ENCODE measurements around the gene SLC27A5.
A peak's percentile ranks its signal among the peaks of the same experiment; 100 is the strongest.
"Not testable (repeated sequence)": the region's sequence is repeated elsewhere in the genome, so short reads cannot be mapped to it uniquely, and the experiment has no call there.

The SLC27A5 gene

GRCh38 chr19:58491393-58491792, 20.4 kb downstream of the SLC27A5 start:
- no peaks in the 10 kb centered on the region for H3K36me3 ChIP-seq (ENCODE audit: control insufficient read depth, insufficient read depth, low read length)
- 91% methylated on average over 5 of the region's 5 CpGs for WGBS, 2 experiments
- H3K4me1 ChIP-seq (ENCODE audit: control insufficient read depth, insufficient read depth, low read length): no peaks in the 10 kb centered on the region

GRCh38 chr19:58484349-58484748, 27.4 kb downstream of the SLC27A5 start:
- WGBS, 2 experiments: 86 to 92% methylated on average over 5 of the region's 5 CpGs
- H3K27me3 ChIP-seq (ENCODE audit: control insufficient read depth, insufficient read depth, low read length, poor library complexity, severe bottlenecking); H3K27ac ChIP-seq (ENCODE audit: insufficient read depth, low read depth, low read length, poor library complexity, severe bottlenecking): not testable (repeated sequence)

More at GRCh38 chr19:58491393-58491792, 20.4 kb downstream of the SLC27A5 start:
- Histone ChIP-seq H3K9me3 (ENCODE audit: control insufficient read depth, low read length) (no peaks in the 10 kb centered on the region), H3K27me3 (ENCODE audit: control insufficient read depth, insufficient read depth, low read length, poor library complexity, severe bottlenecking) (no peaks in the 10 kb centered on the region), H3K4me3 (ENCODE audit: insufficient read depth, low read depth, low read length) (no peak overlapping the region), H3K27ac (ENCODE audit: insufficient read depth, low read depth, low read length, poor library complexity, severe bottlenecking) (no peak overlapping the region)

GRCh38 chr19:58483776-58484175, 28.0 kb downstream of the SLC27A5 start:
- no peak overlapping the region for H3K27ac ChIP-seq (ENCODE audit: insufficient read depth, low read depth, low read length, poor library complexity, severe bottlenecking)
- no peaks in the 10 kb centered on the region for H3K36me3 ChIP-seq (ENCODE audit: control insufficient read depth, insufficient read depth, low read length)
- H3K9me3 ChIP-seq (ENCODE audit: control insufficient read depth, low read length): no peaks in the 10 kb centered on the region
- no peaks in the 10 kb centered on the region for H3K27me3 ChIP-seq (ENCODE audit: control insufficient read depth, insufficient read depth, low read length, poor library complexity, severe bottlenecking)
- no peaks in the 10 kb centered on the region for H3K4me1 ChIP-seq (ENCODE audit: control insufficient read depth, insufficient read depth, low read length)
- no peak overlapping the region for H3K4me3 ChIP-seq (ENCODE audit: insufficient read depth, low read depth, low read length)
- WGBS, 2 experiments: 93 to 99% methylated on average over 2 of the region's 2 CpGs

More at GRCh38 chr19:58484349-58484748, 27.4 kb downstream of the SLC27A5 start:
- H3K9me3 ChIP-seq (ENCODE audit: control insufficient read depth, low read length); H3K4me1 ChIP-seq (ENCODE audit: control insufficient read depth, insufficient read depth, low read length); H3K36me3 ChIP-seq (ENCODE audit: control insufficient read depth, insufficient read depth, low read length); H3K4me3 ChIP-seq (ENCODE audit: insufficient read depth, low read depth, low read length): not testable (repeated sequence)

- no peak overlapping the region for H3K27ac ChIP-seq (ENCODE audit: insufficient read depth, low read depth, low read length, poor library complexity, severe bottlenecking)
- 86 to 87% methylated on average over 7 of the region's 7 CpGs for WGBS, 2 experiments
- H3K4me3 ChIP-seq (ENCODE audit: insufficient read depth, low read depth, low read length): no peak overlapping the region
- no peaks in the 10 kb centered on the region for H3K27me3 ChIP-seq (ENCODE audit: control insufficient read depth, insufficient read depth, low read length, poor library complexity, severe bottlenecking)
- no peaks in the 10 kb centered on the region for H3K36me3 ChIP-seq (ENCODE audit: control insufficient read depth, insufficient read depth, low read length)
- H3K9me3 ChIP-seq (ENCODE audit: control insufficient read depth, low read length): no peaks in the 10 kb centered on the region
- no peaks in the 10 kb centered on the region for H3K4me1 ChIP-seq (ENCODE audit: control insufficient read depth, insufficient read depth, low read length)
Observed at GRCh38 chr19:58482372-58482771, 29.4 kb downstream of the SLC27A5 start.

- no peaks in the 10 kb centered on the region for H3K27me3 ChIP-seq (ENCODE audit: control insufficient read depth, insufficient read depth, low read length, poor library complexity, severe bottlenecking)
- WGBS, 2 experiments: 81 to 84% methylated on average over 2 of the region's 2 CpGs
Observed at GRCh38 chr19:58480831-58481230, 31.0 kb downstream of the SLC27A5 start.

GRCh38 chr19:58480481-58480830, 31.3 kb downstream of the SLC27A5 start:
- Histone ChIP-seq H3K36me3 (ENCODE audit: control insufficient read depth, insufficient read depth, low read length) (no peaks in the 10 kb centered on the region), H3K27ac (ENCODE audit: insufficient read depth, low read depth, low read length, poor library complexity, severe bottlenecking) (no peak overlapping the region), H3K4me3 (ENCODE audit: insufficient read depth, low read depth, low read length) (no peak overlapping the region), H3K27me3 (ENCODE audit: control insufficient read depth, insufficient read depth, low read length, poor library complexity, severe bottlenecking) (no peaks in the 10 kb centered on the region), H3K9me3 (ENCODE audit: control insufficient read depth, low read length) (no peaks in the 10 kb centered on the region), H3K4me1 (ENCODE audit: control insufficient read depth, insufficient read depth, low read length) (no peaks in the 10 kb centered on the region)
- 96% methylated on average over 20 of the region's 20 CpGs for WGBS, 2 experiments

More at GRCh38 chr19:58480831-58481230, 31.0 kb downstream of the SLC27A5 start:
- H3K9me3 ChIP-seq (ENCODE audit: control insufficient read depth, low read length): no peaks in the 10 kb centered on the region
- no peaks in the 10 kb centered on the region for H3K36me3 ChIP-seq (ENCODE audit: control insufficient read depth, insufficient read depth, low read length)
- H3K4me1 ChIP-seq (ENCODE audit: control insufficient read depth, insufficient read depth, low read length): no peaks in the 10 kb centered on the region
- H3K4me3 ChIP-seq (ENCODE audit: insufficient read depth, low read depth, low read length): no peak overlapping the region
- no peak overlapping the region for H3K27ac ChIP-seq (ENCODE audit: insufficient read depth, low read depth, low read length, poor library complexity, severe bottlenecking)

- Histone ChIP-seq H3K9me3 (ENCODE audit: control insufficient read depth, low read length) (no peaks in the 10 kb centered on the region), H3K27me3 (ENCODE audit: control insufficient read depth, insufficient read depth, low read length, poor library complexity, severe bottlenecking) (no peaks in the 10 kb centered on the region), H3K36me3 (ENCODE audit: control insufficient read depth, insufficient read depth, low read length) (no peaks in the 10 kb centered on the region), H3K4me3 (ENCODE audit: insufficient read depth, low read depth, low read length) (no peak overlapping the region), H3K4me1 (ENCODE audit: control insufficient read depth, insufficient read depth, low read length) (no peaks in the 10 kb centered on the region), H3K27ac (ENCODE audit: insufficient read depth, low read depth, low read length, poor library complexity, severe bottlenecking) (no peak overlapping the region)
- WGBS, 2 experiments: 89 to 93% methylated on average over 28 of the region's 28 CpGs
Observed at GRCh38 chr19:58479736-58480480, 31.9 kb downstream of the SLC27A5 start.

GRCh38 chr19:58479303-58479702, 32.5 kb downstream of the SLC27A5 start:
- H3K27ac ChIP-seq (ENCODE audit: insufficient read depth, low read depth, low read length, poor library complexity, severe bottlenecking): no peak overlapping the region
- no peaks in the 10 kb centered on the region for H3K27me3 ChIP-seq (ENCODE audit: control insufficient read depth, insufficient read depth, low read length, poor library complexity, severe bottlenecking)
- no peak overlapping the region for H3K4me3 ChIP-seq (ENCODE audit: insufficient read depth, low read depth, low read length)
- no peaks in the 10 kb centered on the region for H3K4me1 ChIP-seq (ENCODE audit: control insufficient read depth, insufficient read depth, low read length)
- H3K36me3 ChIP-seq (ENCODE audit: control insufficient read depth, insufficient read depth, low read length): no peaks in the 10 kb centered on the region
- H3K9me3 ChIP-seq (ENCODE audit: control insufficient read depth, low read length): no peaks in the 10 kb centered on the region
- 93 to 94% methylated on average over 7 of the region's 7 CpGs for WGBS, 2 experiments

GRCh38 chr19:58477871-58478270, 33.9 kb downstream of the SLC27A5 start:
- Histone ChIP-seq H3K36me3 (ENCODE audit: control insufficient read depth, insufficient read depth, low read length) (no peaks in the 10 kb centered on the region), H3K9me3 (ENCODE audit: control insufficient read depth, low read length) (no peaks in the 10 kb centered on the region), H3K4me3 (ENCODE audit: insufficient read depth, low read depth, low read length) (no peak overlapping the region), H3K4me1 (ENCODE audit: control insufficient read depth, insufficient read depth, low read length) (no peaks in the 10 kb centered on the region), H3K27me3 (ENCODE audit: control insufficient read depth, insufficient read depth, low read length, poor library complexity, severe bottlenecking) (no peaks in the 10 kb centered on the region), H3K27ac (ENCODE audit: insufficient read depth, low read depth, low read length, poor library complexity, severe bottlenecking) (no peak overlapping the region)
- WGBS, 2 experiments: 89 to 100% methylated on average over 1 of the region's 1 CpG

- peak overlapping the region; percentile 72 for H3K4me3 ChIP-seq (ENCODE audit: insufficient read depth, low read depth, low read length)
- no peaks in the 10 kb centered on the region for H3K4me1 ChIP-seq (ENCODE audit: control insufficient read depth, insufficient read depth, low read length)
- H3K36me3 ChIP-seq (ENCODE audit: control insufficient read depth, insufficient read depth, low read length): no peaks in the 10 kb centered on the region
- H3K27me3 ChIP-seq (ENCODE audit: control insufficient read depth, insufficient read depth, low read length, poor library complexity, severe bottlenecking): no peaks in the 10 kb centered on the region
- no peak overlapping the region for H3K27ac ChIP-seq (ENCODE audit: insufficient read depth, low read depth, low read length, poor library complexity, severe bottlenecking)
- 91 to 93% methylated on average over 15 of the region's 15 CpGs for WGBS, 2 experiments
- no peaks in the 10 kb centered on the region for H3K9me3 ChIP-seq (ENCODE audit: control insufficient read depth, low read length)
Observed at GRCh38 chr19:58477130-58477529, 34.7 kb downstream of the SLC27A5 start.

All from ectodermal cell (in vitro differentiated cells).